GM18867 (cell line): ENCODE results near the gene RALGDS.
"Not testable (repeated sequence)": the region's sequence is repeated elsewhere in the genome, so short reads cannot be mapped to it uniquely, and the experiment has no call there.

Experiments
- ATAC-seq: cut with Tn5 transposase; IDR thresholded peaks from one replicate; pipeline ENCODE4 v1.9.1; 2021; ENCODE audit warnings: mild to moderate bottlenecking, moderate library complexity; ENCODE audit not compliant: unreplicated experiment

RALGDS gene

DNA sequence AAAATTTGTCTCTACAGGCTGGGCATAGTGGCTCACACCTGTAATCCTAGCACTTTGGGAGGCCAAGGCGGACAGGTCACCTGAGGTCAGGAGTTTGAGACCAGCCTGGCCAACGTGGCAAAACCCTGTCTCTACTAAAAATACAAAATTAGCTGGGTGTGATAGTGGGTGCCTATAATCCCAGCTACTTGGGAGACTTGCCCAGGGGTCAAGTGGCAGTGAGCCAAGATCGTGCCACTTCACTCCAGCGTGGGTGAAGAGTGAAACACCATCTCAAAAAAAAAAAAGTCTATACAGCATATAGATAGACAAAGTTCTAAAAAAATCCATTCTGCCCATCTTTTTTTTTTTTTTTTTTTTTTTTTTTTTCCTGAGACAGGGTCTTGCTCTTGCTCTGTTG is 26.7 kb downstream of the RALGDS start:
- ATAC-seq = not testable (repeated sequence)

DNA sequence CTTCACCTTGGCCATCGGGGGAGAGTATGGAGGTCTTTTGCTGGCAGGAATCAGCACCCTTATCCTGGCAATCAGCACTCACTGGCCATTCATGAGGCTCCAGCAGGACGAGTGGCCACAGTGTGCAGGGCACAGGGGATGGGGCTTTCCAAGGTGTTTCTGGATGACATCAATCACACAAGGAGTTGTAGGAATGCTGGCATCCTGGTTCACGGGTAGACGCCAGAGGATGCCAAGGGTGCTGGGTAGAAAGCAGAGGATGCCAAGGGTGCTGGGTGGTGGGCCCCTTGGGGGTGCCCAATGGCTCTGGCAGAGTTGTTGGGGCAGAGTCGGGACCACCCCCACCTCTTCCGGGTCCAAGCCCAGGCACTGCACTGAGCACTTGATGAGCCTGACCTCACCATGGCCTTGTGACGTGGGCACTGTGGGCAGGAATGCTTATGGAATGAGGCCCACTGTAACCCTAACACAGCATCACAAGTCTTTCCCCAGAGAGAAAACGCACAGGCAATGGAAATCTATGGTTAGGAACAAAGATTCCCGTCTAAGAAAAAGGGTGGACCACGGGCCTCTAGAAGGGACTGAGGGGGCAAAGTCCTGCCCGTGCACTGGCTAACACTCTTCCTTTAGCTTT is 30.2 kb downstream of the RALGDS start:
- ATAC-seq = no peak

DNA sequence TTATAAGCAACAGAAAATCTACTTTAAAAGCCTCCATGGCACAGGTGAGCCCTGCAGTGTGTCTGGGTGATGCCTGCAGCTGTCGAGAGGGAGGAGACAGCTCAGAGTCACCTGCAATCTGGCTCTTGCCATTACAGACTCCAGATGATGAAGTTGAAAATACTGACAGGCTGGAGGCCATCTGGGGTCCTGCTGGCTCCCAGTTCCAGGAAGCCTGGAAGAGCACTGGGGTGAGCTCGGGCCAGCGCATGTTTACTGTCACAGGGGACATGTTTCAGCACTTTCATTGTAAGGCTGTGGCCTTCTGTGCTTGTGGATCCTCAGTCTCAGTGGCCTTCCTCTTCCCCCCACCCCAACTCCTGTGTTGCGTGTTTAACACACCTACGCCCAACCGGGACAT is 30.9 kb downstream of the RALGDS start:
- ATAC-seq = no peak

DNA sequence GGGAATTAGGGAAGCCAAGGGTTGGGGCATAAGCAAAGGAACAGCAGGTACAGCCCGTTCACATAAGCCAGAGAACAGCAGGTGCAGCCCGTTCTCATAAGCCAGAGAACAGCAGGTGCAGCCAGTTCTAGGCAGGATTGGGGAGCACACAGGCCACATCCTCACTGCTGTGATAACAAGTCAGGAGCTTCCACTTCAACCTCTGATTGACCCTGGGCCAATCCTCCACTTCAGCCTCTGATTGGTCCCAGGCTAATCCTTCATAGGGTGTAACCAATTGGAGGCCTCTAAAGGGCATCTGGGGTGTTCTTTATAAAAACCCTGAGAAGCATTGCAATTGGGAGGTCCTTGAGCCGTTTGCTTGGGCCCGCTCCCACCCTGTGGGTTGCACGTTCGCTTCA is 31.8 kb downstream of the RALGDS start:
- no peak for ATAC-seq

DNA sequence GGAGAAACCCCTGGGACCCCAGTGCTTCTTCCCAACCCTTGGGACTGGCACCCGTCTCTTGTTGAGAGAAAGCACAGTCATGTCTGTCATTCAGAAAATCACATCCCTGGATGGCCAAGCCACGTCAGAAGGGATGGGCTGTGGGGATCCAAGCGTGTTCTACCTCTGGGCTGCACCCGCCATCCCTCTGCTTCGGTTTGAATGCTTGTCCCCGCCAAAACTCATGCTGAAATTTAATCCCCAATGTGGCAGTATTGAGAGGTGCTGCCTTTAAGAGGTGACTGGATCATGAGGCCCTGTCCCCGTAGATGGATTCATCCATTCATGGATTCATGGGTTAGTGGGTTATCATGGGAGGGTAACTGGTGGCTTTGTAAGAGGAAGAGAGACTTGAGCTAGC is 32.3 kb downstream of the RALGDS start:
- no peak for ATAC-seq

DNA sequence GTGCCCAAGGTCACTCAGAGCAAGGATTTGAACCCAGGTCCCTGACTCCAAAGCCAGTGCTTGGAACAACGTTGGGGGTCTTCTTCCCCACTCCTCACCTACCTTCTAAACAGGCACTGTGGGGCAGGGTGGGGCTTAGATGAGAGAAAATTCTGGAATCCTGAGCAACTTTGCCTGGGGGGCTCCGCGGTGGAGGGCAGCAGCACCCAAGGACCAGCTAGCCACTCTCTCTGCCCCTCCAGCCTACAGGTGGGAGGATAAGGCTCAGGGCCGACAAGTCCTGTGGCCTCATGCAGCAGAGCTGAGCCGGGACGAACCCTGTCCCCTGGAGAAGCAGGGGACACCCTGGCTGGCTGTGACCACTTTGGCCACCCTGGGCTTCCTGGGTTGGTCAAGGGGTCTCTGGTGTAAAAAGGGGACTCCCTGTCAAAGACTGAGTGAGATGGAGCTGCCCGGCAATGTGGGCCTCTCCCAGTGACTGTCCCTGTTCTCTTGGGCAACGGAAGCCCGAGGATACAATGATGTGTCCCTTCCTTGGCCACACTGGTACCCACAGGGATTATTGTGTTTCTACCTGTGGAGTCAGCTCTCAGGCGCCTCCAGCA is 32.8 kb downstream of the RALGDS start:
- no peak for ATAC-seq

DNA sequence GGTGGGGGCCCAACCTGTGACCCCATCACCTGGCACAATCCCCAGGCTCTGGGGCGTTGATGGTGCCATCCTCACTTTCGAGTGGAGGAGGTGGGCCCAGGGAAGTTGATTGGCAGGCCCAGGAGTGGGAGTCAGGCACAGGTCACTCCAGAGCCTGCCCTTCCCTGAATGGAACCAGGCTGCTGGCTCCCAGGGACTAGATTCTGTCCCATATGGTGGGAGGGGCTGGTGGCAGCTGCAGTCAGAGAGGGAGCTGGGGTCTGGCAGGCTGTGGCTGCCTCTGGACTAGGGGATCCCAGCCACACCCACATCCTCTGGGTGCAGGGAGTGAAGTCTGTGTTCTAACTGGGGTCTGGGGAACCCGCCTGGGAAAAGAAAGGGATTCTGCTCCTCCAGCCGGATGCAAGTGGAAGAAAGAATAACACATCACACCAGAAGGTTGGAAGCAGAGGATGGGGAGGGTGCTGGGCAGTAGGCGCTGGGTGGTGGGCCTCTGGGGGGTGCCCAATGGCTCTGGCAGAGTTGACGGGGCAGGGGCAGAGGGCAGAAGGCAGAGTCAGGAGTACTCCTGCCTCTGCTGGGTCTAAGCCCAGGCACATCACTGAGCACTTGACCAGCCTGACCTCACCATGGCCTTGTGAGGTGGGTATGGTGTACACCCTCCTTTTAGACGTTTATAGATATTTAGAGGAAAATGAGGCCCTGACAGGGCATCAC is 33.5 kb downstream of the RALGDS start:
- no peak for ATAC-seq

DNA sequence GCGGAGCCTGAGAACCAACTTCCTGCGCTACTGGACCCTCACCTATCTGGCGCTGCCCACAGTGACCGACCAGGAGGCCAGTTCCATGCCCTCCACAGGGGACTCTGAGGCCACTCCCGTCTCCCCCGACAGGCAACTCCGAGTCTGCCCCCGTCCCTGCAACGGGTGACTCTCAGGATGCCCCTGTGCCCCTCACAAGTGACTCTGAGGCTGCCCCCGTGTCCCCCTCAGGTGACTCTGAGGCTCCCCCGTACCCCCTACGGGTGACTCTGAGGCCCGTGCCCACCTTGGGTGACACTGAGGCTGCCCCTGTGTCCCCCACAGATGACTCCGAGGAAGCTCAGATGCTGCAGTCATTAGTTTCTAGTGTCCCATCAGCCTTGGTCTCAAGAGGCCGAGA is 34.1 kb downstream of the RALGDS start:
- ATAC-seq = no peak

DNA sequence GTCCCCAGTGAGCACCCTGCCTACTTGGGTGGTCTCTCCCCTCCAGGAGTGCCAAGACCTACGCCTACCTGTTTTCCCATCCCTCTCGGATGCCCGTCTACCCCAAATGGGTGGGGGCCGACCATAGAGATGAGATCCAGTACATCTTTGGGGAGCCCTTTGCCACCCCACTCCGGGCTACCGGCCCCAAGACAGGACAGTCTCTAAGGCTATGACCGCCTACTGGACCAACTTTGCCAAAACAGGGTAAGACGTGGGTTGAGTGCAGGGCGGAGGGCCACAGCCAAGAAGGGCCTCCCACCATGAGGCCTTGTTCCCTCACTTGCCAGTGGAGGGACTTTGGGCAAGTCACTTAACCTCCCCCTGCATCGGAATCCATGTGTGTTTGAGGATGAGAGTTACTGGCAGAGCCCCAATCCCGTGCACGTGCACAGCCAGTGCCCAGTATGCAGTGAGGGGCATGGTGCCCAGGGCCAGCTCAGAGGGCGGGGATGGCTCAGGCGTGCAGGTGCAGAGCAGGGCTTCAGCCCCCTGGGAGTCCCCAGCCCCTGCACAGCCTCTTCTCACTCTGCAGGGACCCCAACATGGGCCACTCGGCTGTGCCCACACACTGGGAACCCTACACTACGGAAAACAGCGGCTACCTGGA is 34.7 kb downstream of the RALGDS start:
- not testable (repeated sequence) for ATAC-seq

DNA sequence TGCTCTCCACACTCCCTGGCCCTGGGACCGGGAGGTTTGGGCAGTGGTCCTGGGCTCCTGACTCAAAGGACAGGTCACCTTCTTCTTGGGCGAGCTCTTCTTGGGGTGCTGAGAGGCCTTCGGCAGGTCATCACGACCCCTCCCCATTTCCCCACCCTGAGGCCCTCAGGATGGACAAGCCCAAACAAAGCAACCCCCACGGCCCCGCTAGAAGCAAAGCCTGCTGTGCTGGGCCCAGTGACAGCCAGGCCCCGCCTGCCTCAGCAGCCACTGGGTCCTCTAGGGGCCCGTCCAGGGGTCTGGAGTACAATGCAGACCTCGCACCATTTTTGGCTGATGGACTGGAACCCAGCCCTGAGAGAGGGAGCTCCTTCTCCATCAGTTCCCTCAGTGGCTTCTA is 37.4 kb downstream of the RALGDS start:
- ATAC-seq = not testable (repeated sequence)

DNA sequence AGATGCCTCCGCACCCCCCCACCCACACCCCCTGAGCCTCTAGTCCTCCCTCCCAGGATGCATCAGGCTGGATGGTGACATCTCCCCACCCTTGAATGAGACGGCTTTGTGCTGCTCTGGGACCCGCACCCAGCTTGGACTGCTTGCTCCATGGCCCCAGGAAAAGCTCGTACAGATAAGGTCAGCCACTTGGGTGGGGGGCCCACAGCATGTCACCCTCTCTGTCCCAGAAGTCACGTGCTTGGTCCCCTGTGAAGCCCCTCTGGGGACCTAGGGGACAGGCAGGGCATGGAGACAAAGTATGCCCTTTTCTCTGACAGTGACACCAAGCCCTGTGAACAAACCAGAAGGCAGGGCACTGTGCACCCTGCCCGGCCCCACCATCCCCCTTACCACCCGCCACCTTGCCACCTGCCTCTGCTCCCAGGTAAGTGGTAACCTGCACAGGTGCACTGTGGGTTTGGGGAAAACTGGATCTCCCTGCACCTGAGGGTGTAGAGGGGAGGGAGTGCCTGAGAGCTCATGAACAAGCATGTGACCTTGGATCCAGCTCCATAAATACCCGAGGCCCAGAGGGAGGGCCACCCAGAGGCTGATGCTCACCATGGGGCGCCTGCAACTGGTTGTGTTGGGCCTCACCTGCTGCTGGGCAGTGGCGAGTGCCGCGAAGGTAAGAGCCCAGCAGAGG is 38.9 kb downstream of the RALGDS start:
- ATAC-seq = not testable (repeated sequence)

DNA sequence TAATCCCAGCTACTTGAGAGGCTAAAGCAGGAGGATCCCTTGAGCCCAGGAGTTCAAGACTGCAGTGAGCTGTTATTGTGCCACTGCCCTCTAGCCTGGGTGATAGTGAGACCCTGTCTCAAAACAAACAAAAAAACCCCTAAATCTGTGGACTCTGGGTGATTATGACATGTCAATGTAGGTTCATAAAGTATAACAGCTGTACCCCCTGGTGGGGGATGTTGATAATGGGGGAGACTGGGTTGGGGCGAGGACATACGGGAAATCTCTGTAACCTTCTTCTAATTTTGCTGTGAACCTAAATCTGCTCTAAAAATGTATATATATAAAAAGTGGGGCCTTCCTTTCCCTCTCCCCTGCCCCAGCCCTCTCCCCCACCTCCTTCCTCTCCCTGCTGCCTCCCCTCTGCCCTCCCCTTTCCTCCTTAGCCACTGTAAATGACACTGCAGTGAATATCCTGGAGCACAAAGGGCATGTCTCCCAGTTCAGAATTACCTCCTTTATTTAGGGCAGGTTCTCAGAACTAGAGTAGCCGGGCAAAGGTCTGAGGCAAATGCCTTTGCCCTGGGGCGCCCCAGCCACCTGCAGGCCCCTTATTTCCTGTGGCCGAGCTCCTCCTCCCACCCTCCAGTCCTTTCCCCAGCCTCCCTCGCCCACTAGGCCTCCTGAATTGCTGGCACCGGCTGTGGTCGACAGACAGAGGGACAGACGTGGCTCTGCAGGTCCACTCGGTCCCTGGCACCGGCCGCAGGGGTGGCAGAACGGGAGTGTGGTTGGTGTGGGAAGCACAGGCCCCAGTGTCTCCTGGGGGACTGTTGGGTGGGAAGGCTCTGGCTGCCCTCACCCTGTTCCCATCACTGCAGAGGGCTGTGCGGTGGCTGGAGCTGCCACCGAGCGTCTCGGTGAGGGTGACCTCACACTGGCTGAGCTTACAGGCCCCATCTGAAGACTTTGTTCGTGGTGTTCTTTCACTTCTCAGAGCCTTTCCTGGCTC is 40.0 kb downstream of the RALGDS start:
- ATAC-seq = not testable (repeated sequence)

DNA sequence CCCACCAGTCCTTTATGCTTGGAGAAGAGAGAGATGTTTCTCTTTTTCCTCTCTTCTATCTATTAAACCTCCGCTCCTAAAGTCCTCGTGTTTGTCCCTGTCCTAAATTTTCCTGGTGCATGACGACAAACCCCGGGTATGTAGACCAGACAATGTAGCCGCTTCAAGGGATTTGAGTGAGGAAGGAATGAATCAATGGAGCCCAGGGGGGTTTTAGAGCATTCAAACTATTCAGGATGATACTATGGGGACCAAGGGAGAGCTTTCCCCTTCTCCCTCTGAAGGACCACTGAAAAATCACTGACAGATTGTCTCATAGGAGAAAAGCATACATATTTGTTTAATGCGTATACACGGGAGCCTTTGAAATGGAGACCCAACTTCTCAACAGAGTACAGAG is 40.9 kb downstream of the RALGDS start:
- ATAC-seq = no peak

DNA sequence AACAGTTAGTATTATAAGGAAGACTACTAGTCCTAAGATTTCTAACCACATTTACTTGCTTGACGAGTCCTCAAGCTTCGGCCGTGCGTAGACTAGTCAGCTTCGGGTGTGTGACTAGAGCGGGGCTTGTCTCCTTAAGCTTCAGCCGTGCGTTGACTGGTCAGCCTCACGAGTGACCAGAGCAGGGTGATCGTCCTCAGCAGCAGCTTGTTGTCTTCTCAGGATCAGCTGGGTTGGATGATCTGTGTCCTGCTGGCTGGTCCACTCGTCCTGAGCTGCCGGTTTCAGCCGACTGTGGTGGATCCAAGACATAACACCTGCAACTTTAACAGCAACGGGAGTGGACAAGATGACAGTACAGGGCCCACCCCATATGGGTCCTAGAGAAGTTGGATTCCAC is 42.6 kb downstream of the RALGDS start:
- ATAC-seq = no peak

DNA sequence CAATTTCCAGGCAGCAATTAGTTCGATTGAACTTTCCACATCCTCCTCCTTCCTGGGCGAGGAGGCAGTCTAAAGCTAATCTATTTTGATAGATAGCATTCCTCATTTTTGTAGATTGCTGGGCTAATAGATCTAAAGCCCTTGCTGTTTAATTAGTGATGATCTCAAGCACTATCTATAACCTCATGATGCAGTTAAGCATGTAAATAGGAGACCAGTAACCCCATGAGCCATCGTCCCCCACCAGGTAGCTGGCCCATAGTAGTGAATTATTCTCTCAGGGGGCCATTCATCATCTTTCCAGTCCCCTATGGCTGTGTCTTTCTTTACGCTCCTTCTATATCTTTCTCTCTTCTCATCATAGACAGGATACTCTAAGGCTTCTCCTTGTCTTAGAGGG is 44.3 kb downstream of the RALGDS start:
- no peak for ATAC-seq

DNA sequence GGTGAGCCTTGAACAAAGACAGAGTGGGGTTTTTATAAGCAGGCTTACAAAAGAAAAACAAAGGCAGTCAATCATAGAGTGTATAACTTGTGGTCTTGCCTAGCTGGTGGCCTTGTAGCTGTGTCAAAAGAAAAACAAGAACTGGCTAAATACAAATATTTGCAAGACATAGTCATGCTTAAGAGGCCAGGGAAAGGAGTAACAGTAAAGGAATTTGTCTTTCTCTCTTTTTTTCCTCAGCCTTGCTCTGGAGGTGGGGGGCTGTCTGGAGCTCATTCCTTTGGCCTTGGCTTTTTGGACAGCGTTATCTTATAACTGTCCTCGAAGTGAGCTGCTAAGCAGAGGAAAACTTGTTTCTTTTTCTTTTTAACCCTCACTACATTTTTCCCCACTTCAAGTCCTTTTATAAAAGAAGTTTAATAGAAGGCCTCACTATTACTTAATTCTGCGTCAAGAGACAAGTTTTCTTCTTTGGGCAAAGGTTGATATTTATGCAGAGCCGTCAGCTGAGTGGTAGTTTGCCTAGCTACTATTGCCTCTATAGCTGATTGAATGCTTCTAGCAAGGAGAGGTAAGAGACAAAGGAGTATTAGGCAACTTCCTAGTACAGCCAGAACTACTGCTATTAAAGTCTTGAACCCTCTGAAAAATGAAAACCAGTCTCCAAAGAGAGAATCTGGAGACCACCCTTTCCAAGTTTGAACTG is 45.0 kb downstream of the RALGDS start:
- no peak for ATAC-seq

DNA sequence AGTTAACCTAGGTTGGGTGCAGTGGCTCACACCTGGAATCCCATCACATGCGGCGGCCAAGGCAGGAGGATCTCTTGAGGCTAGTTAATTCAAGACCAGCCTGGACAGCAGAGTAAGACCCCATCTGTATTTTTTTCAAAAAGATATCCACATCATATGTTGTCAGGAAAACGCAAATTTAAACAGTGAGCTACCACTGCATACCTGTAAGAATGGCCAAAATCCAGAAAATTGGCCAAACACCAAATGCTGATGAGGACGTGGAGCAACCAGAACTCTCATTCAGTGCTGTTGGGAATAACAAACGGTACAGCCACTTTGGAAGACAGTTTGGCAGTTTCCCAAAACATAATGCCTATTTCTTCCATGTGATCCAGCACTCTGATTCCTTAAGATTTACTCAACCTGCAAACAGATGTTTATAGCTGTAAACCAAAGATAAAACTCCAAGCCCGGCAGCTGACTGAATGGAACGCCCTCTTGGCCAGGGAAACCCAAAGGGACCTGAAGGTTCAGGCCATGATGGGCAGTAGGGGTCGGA is 46.9 kb downstream of the RALGDS start:
- no peak for ATAC-seq

DNA sequence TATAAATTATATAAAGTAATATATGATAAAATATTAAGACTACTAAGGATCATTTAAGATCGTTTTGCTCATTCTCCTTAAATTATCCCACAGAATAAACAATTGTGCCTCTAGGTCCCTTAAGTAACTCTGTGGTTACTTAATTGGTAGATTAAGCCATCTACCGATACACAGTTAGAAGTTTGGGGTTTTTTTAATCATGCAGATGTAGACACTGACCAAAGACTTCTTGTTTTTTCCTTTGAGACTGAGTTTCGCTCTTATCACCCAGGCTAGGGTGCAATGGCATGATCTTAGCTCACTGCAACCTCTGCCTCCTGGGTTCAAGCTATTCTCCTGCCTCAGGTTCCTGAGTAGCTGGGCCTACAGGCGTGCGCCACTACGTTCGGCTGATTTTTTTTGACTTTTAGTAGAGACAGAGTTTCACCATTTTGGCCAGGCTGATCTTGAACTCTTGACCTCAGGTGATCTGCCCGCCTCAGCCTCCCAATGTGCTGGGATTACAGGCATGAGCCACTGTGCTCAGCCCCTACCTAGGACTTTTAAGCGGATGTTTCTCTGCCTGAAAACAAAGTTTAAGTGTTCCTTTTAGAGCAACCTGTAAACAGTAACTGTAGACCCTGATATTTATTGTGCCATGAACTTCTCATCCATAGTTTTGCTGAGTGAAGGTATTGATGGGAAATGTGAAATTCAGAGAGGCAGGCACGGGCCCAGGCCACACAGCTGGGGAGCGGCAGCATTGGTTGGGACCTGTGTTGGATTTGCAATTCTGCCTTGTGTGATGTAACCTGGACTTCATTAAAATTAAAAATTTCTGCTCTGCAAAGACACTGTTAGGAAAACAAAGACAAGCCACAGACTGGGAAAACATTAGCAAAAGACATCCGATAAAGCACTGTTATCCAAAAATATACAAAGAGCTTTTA is 47.7 kb downstream of the RALGDS start:
- ATAC-seq = no peak
